HPDE6-E6E7 (cell line): ENCODE results near the gene TMED5.

ENCODE experiments used
- DNase-seq: peaks from one replicate; pipeline ENCODE4 v3.0.0; 2011; ENCODE audit warnings: missing footprints; ENCODE audit errors: extremely low spot score

Gene TMED5

DNA sequence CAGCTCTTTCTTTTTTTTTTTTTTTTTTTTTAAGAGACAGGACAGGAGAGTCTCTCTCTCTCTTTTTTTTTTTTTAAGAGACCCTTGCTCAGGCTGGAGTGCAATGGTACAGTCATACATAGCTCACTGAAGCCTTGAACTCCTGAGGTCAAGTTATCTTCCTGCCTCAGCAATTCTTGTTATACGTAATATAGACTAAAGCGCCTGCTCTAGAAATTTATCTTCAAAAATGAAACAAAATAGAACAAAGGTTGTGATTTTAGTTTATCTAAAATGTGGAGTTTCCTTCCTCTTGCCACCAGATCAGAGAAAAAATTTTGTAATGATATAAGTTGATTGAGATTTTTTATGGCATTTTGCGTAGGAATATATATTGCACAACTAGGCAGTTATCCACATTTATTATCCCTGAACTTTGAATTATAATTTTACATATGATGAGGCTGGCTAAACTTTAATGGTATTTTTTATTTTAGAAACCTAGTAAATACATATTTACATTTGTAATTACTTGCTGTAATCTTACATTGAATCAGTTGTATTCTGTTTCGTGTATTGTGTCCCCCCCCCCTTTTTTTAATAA lies 56.9 kb downstream of the TMED5 start:
- no peak for DNase-seq

GRCh38 chr1:93120614-93121013 lies 59.6 kb downstream of the TMED5 start:
- DNase-seq, result no peak

DNA sequence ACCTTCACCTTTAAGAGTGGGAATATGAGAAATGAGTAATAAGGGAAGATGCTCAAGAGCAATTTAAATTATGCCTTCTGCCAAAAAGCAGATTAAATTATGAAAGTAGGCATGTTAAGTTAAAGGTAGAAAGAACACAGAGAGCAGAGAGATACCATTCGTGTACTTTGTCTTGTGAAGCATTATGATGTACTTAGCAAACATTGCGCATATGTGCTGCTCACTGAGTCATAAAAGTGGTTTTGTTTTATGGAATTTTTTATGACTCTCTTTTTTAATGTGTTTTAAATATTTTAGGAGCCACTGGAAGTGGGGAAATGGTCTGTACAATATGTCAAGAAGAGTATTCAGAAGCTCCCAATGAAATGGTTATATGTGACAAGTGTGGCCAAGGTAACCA lies 65.8 kb downstream of the TMED5 start:
- no peak for DNase-seq

- no peak for DNase-seq
Observed at GRCh38 chr1:93113127-93113526, 67.1 kb downstream of the TMED5 start.

DNA sequence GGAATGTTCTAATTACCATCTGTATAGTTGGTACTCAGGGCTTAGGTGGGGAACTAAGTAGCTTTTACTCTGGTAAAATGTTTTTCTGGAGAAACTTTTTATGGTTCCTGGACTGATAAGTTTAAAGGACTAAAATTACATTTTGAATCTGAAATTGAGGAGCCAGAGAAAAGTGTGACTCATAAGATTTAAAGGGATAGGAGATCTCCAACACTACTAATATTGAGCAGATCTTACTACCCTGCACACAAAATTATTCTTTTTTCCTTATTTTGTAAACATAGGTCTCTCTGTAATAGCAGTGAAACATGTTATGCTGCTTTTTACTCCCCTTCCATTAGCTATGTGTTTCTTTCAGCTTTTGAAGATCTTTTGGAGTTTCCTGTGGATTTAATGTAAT lies 68.7 kb downstream of the TMED5 start:
- no peak for DNase-seq

DNA sequence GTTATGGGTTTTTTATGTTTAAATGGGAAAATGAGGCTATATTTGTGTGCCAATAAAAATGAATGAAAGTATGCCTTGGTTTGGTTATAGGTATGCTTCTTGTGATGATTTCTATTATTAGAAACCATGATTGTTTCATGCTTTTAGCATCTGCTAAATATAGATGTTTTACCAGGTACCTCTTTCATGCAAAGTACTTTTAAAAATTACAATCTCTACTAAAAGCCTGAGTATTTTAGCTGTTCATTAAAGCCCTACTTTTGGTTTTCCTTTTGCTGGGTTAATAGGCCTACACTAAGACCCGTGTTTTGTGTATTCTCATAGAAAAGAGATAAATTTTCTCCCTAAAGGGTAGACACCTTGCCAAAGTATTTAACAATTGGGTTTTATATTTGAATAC lies 69.1 kb downstream of the TMED5 start:
- no peak for DNase-seq

GRCh38 chr1:93109578-93109977 lies 70.6 kb downstream of the TMED5 start:
- no peak for DNase-seq

- DNase-seq, result no peak
Observed at GRCh38 chr1:93108335-93108734, 71.9 kb downstream of the TMED5 start.

DNA sequence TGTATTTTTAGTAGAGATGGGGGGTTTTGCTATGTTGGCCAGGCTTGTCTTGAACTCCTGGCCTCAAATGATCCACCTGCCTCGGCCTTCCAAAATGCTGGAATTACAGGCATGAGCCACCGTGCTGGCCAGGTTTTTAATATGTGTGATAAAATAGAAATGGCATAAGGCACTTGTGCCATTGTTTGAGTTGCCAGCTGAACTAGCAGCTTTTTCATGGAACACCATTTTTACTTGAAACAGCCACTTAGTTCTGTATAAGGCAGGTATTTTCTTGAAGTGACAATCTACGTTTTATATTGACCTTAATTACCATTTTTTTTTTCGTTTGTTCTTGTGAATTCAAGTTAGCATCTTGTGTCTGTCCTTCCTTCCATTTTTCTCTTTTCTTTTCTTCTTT lies 72.8 kb downstream of the TMED5 start:
- no peak for DNase-seq

DNA sequence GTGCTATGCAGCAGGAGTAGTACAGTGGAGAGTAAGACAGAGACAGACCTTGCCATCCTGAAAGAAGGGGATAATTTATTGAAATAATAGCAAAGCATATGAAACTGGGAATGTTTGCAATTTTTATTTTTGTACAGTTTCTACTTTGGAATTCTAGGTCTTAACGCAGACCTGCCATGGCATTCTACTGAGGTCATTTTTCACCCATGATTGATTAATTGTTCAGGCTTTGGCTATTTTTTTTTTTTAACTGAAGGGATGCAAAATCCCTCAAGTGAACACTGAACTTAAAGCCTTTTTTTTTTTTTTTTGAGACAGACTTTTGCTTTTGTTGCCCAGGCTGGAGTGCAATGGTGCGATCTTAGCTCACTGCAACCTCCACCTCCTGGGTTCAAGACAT lies 74.0 kb downstream of the TMED5 start:
- no peak for DNase-seq

DNA sequence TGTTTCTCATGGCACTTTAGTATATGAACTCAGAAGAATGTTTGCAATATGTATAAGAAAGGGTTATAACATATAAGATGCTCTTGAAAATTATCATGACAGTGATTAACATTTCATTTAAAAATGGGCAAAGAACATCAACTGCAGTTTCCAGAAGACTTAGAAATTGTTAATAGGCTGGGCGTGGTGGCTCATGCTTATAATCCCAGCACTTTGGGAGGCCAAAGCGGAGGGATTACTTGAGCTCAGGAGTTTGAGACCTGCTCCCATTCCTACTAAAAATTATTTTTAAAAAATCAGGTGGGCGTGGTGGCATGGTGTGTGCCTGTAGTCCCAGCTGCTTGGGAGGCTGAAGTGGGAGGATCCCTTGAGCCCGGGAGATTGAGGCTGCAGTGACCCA lies 78.1 kb downstream of the TMED5 start:
- no peak for DNase-seq
